T47D (cell line): ENCODE results near the gene DDX1.
"Not testable (repeated sequence)": the region's sequence is repeated elsewhere in the genome, so short reads cannot be mapped to it uniquely, and the experiment has no call there.

ENCODE experiments used
- DNase-seq, 2 experiments: peaks; one replicate each; pipeline versions ENCODE4 v3.0.0 to v3.0.0-alpha.2; 2011 to 2012; ENCODE audit warnings: low read depth in 1 of 2, low spot score in 1 of 2
- JUND ChIP-seq: IDR thresholded peaks from 2 replicates; pipeline ENCODE4 v1.6.1; 2012; ENCODE audit warnings: low read depth
- in situ Hi-C: cut with HindIII; loops from 2 replicates; pipeline ENCODE4 v1.10.0; 2016; ENCODE audit warnings: low sequenced_read_pairs, low pct_unique_long_range_greater_than_20kb

The DDX1 gene

DNA sequence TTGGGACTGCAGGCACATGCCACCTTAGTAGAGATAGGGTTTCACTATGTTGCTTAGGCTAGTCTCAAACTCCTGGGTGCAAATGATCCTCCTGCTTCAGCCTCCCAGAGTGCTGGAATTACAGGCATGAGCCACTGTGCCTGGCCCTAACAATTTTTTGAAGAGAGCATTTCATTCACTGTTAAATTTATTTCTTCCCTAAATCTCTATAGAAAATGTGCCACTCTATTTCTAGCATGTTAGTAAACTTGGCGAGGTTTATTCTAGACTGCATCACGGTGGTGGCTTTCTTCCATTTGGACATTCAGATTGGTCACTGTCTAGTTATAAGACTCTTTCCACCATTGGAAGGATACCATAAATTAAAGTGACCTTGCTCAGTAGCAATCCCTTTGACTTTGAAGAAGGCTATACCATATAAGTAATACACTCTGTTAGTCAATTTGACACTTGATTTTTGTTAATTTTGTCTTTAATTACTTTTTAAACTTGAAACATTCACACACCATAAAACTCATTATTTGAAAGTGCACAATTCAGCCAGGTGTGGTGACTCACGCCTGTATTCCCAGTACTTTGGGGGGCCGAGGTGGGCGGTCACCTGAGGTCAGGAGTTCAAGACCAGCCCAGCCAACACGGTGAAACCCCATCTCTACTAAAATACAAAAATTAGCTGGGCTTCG, 16.2 kb downstream of the DDX1 start:
- no peak for TF ChIP-seq JUND
- no peak for DNase-seq
- in situ Hi-C loops, result no loop called here

DNA sequence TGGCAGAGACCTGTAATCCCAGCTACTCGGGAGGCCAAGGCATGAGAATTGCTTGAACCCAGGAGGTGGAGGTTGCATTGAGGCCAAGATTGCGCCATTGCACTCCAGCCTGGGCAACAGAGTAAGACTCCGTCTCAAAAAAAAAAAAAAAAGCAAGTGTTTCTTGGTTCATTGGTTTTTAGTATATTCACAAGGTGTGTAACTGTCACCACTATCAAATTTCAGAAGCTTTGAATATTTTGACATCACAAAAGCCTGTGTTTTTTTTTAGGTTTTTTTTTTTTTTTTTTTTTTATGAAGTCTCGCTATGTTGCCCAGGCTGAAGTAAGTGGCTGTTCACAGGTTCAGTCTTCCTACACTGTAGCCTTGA, 16.7 kb downstream of the DDX1 start:
- in situ Hi-C loops, result no loop called here
- no peak for TF ChIP-seq JUND
- DNase-seq, result no peak

DNA sequence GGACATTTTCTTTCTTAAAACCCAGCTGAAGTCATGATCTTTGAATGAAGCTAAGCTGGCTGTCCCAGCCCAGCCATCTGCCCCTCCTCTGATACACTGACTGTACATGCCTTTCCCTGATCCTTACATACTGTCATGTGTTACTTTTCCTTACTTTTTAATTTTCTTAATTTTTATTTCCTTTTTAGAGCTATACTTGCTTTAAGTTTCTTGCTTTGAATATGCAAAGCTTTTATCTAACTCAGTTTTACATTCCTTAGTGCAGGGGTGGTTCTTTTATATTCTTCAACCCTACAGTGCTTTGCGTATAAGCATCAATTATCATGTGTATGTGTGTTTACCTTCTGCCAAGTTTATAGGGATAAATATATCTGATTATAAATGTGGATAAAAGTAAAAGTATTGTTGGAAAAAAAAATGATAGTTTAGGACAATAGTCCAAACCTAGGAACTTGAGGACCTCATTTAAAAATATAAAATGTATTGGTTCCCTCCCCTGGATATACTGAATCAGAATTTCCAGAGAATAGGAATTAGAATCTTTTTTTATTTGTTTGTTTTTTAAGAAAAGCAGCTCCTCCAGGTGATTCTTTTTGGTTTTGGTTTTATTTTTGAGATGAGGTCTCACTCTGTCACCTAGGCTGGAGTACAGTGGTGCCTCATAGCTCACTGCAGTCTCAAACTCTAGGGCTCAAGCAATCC, 17.8 kb downstream of the DDX1 start:
- DNase-seq, result no peak
- no peak for TF ChIP-seq JUND
- in situ Hi-C loops, result no loop called here

DNA sequence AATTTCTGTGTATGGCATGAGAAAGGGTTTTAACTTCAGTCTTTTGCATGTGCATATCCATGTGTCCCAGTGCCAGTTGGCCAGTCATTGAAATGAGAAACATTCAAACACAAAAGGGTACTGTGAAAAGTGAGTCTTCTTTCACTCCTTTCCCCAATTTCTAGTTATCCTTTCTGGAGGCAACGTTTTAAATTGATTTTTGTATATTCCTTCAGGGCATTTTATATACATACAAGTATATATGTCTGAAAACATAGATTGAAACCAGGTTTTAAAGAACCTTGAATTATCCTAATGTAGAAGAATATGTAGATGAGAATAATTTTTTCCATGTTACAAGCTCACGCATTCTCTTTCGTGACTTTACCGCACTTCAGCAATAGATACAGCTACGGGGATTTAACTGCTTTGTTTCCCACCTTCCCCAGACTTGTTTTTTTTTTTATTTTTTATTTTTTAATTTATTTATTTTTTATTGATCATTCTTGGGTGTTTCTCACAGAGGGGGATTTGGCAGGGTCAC, 18.8 kb downstream of the DDX1 start:
- no peak for TF ChIP-seq JUND
- in situ Hi-C loops, result no loop called here
- DNase-seq, result no peak

DNA sequence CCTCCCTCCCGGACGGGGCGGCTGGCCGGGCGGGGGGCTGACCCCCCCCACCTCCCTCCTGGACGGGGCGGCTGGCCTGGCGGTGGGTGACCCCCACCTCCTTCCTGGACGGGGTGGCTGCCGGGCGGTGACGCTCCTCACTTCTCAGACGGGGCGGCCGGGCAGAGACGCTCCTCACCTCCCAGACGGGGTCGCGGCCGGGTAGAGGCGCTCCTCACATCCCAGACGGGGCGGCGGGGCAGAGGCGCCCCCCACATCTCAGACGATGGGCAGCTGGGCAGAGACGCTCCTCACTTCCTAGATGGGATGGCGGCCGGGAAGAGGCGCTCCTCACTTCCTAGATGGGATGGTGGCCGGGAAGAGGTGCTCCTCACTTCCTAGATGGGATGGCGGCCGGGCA, 20.4 kb downstream of the DDX1 start:
- in situ Hi-C loops, result not testable (repeated sequence)

DNA sequence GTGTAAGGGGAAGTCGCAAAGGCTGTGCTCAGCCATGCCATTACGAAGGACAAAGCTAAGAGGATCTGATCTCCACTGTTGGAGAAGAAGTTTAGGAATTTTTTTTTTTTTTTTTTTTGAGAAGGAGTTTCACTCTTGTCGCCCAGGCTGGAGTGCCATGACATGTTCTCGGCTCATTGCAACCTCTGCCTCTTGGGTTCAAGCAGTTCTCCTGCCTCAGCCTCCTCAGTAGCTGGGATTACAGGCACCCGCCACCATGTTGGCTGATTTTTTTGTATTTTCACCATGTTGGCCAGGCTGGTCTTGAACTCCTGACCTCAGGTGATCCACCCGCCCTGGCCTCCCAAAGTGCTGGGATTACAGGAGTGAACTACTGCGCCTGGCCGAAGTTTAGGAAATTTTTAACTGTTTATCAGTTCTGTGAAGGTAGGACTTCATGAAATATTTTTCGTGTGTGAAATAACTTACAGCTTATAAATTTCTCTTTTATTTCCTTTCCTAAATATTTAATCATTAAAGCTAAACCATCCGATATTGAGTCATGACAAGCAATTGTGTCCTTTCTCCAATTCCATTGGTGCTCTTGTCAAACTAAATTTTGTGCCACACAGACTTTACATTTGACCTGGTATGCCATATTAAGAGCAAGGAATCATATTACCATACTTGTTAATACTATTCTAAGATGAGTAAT, 22.2 kb downstream of the DDX1 start:
- no peak for TF ChIP-seq JUND
- in situ Hi-C loops, result no loop called here
- DNase-seq, result no peak

More for the DNA sequence above, 20.4 kb downstream of the DDX1 start:
- not testable (repeated sequence) for DNase-seq

DNA sequence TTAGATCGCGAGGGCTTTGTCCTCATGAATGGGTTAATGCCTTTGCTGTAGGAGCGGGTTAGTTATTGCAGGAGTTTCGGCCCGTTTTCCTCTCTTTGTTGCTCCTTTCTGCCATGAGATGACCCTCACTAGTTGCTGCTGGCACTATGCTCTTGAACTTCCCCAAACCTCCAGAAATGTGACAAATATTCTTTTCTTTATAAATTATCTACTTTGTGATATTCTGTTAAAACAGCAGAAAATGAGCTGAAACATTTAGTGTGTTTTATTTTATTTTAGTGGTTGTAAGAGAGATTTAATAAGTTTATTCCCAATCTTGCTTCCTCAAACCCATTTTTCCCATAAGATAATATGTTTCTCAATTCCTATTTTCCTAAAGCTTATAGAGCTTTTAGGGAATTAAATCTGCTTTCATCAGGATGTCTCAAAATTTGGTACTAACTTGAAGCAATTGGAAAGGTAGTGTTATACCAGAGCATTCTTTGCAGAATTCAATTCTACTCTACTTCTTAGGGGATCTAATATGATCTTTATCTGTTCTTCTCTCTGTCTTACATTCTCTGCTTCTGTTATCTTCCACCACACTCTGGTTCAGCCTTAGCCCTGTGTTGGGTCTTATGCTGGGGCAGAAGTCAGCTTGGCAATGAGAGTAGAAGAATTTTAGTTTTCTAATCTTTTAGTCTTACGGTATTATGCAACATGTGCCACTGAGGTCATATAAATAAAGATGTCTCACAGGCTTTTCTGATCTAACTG, 23.1 kb downstream of the DDX1 start:
- no peak for DNase-seq
- TF ChIP-seq JUND, result no peak
- in situ Hi-C loops, result no loop called here

DNA sequence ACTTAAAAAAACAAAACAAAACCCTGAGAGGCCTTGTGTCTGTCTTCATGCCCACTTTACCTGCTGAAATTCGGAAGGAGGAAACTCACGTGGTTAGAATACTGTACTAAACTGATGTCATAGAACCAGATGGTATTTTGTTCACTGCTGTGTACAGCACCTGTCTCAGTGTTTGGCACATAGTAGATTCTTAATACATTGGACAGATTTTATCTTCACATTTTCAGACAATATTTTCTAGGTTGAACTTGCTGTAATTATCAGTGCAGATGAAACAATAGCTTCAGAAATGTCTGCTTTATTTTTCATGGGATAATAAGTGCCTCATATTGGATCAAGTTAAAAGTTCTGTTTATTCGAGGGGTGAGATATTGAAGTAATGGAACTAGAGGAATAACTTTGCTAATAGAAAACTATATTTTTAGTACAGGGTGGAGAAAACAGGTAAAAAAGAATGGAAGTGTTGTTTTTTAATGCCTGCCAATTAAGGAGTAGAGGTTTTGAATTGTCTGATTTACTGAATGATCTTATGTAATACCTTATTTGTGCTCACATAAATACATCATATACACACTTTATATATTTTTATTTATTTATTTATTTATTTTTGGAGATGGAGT, 23.7 kb downstream of the DDX1 start:
- no peak for TF ChIP-seq JUND
- in situ Hi-C loops, result no loop called here
- DNase-seq, result no peak

DNA sequence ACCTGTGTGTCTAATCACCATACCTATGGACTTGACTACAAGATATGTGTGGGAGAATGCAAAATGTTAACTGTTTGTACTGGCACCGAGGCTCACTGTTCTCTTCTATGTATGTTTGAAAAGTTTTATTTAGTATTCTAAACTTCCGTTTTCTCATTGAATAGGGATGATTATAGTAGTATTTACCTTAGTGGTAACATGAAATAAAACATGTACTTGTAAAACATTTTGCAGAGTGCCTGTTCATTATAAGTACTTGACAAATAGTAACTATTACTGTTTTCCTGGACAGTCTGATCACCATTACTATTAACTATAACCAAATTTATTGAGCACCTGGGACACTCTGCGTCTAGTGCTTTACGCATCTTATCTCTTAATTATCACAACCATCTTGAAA, 24.8 kb downstream of the DDX1 start:
- DNase-seq, result no peak
- TF ChIP-seq JUND, result no peak
- in situ Hi-C loops, result no loop called here

DNA sequence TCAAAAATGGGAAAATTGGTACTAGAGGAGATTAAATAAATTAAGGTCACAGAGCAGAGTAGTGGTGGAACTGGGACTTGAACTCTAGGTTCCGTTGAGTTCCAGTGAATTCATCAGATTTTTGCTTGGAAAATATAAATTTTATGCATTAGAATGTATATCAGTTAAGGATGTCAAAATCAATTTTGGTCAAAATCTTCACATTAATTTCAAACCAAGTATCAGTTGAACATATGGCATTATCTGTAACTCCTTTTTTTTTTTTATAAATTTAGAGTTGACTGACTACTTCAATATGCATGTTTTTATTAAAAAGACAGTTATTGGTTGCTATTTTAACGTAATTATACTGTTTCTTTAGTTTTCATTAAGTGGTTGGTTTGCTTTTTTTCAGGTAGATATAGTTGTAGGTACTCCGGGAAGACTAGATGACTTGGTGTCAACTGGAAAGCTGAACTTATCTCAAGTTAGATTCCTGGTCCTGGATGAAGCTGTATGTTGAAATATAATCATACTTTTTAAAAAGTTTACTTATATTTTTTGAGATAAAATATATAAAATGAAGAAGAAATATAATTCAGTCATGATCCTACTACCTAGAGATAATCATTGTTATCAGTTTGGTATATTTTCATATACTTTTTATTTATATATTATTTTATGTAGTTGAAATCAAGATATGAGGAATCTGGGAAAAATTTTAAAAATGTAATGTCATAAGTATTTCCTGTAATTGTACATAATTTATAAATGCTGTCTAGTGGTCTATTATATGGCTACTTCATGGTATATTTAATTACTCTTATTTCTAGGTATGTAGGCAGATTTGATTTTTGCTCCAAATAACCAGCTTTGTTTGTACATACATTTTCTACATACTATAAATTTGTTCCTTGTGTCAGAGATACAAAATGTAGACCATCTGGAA, 25.4 kb downstream of the DDX1 start:
- TF ChIP-seq JUND, result no peak
- DNase-seq, result no peak
- in situ Hi-C loops, result no loop called here

DNA sequence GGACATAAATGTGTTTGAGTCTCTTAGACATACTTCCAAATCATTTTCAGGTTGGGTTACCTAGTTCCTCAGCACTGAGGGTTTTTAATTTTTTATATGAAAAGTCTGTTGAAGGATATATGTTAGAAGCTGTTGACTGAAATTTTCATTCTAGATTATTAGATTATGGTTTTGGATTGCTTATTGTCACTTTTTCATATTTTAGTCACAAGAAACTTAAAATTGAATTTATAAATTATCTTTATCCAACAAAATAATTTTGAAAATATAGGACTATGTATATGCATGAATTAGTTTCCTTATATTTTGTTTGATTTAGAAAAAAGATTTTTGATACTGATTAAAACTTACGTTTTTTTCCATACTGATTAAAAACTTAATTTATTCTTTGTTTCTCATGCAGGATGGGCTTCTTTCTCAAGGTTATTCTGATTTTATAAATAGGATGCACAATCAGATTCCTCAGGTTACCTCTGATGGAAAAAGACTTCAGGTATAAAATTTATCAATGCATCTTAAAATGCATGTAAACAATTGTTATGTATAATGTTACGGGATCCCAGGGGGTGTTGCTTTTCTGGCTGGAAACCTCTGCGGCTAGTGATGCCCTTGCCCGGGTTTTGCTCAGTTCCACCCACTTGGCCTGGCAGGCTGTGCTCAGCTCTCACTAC, 26.2 kb downstream of the DDX1 start:
- TF ChIP-seq JUND, result no peak
- in situ Hi-C loops, result no loop called here
- no peak for DNase-seq
